DND-41 (cell line): ENCODE data around the gene SNRNP200.

Source experiments
- ATAC-seq: fragments of 200-7000 bp; cut with Tn5 transposase; 3 replicates; pipeline ENCODE4 v1.9.1; 2021; ENCODE audit warnings: low read depth; ENCODE audit not compliant: insufficient read depth
- DNase-seq: peaks from one replicate; pipeline ENCODE4 v3.0.0-alpha.2; 2020
- H2AFZ ChIP-seq: 2 replicates; pipeline ENCODE4 v1.6.0; 2012; ENCODE audit warnings: low read depth, low read length
- H3K27ac ChIP-seq: 2 replicates; pipeline ENCODE4 v1.5.1; 2012; ENCODE audit warnings: low read length, inconsistent platforms
- H3K27me3 ChIP-seq: fragments of 200-600 bp; sonication (generic); 2 replicates; pipeline ENCODE4 v1.6.0; 2012; ENCODE audit warnings: low read length, mild to moderate bottlenecking, inconsistent platforms; ENCODE audit not compliant: insufficient read depth, poor library complexity
- H3K36me3 ChIP-seq: 2 replicates; pipeline ENCODE4 v1.5.1; 2012; ENCODE audit warnings: low read length, inconsistent platforms; ENCODE audit not compliant: insufficient read depth
- H3K4me1 ChIP-seq: 2 replicates; pipeline ENCODE4 v1.5.1; 2012; ENCODE audit warnings: mild to moderate bottlenecking, low read length; ENCODE audit not compliant: insufficient read depth
- H3K4me2 ChIP-seq: 2 replicates; pipeline ENCODE4 v1.6.0; 2012; ENCODE audit warnings: mild to moderate bottlenecking, moderate library complexity, low read length, inconsistent platforms; ENCODE audit not compliant: insufficient read depth
- H3K4me3 ChIP-seq, 2 experiments: fragments of 200-600 bp in 1 of 2; shearing (Covaris generic) in 1 of 2; 2 replicates each; pipeline ENCODE4 v1.5.1; 2012 to 2016; ENCODE audit warnings: inconsistent platforms in 2 of 2, low read length in 2 of 2, mild to moderate bottlenecking in 2 of 2, low read depth in 1 of 2, moderate library complexity in 1 of 2
- H3K79me2 ChIP-seq: 2 replicates; pipeline ENCODE4 v1.6.0; 2012; ENCODE audit warnings: low read length, inconsistent platforms; ENCODE audit not compliant: insufficient read depth
- H3K9ac ChIP-seq: 2 replicates; pipeline ENCODE4 v1.6.0; 2012; ENCODE audit warnings: low read depth, mild to moderate bottlenecking, inconsistent platforms, low read length, moderate library complexity
- H3K9me3 ChIP-seq: 2 replicates; pipeline ENCODE4 v1.5.1; 2012; ENCODE audit warnings: low read length, moderate library complexity, mild to moderate bottlenecking, inconsistent platforms; ENCODE audit not compliant: insufficient read depth, severe bottlenecking
- H4K20me1 ChIP-seq: 2 replicates; pipeline ENCODE4 v1.6.0; 2012; ENCODE audit warnings: low read length; ENCODE audit not compliant: insufficient read depth
- EZH2 ChIP-seq: IDR thresholded peaks from 3 replicates; pipeline ENCODE4 v1.6.1; 2012; ENCODE audit warnings: borderline replicate concordance, low read depth, mild to moderate bottlenecking, moderate library complexity, low read length, inconsistent platforms; ENCODE audit not compliant: severe bottlenecking
- TF ChIP-seq, protein P1 (sequence below): IDR thresholded peaks from 2 replicates; pipeline ENCODE4 v1.5.1; 2012; ENCODE audit warnings: borderline replicate concordance, low read length, moderate library complexity, mild to moderate bottlenecking; ENCODE audit not compliant: poor library complexity, severe bottlenecking; ENCODE audit errors: extremely low read depth

SNRNP200 gene

DNA sequence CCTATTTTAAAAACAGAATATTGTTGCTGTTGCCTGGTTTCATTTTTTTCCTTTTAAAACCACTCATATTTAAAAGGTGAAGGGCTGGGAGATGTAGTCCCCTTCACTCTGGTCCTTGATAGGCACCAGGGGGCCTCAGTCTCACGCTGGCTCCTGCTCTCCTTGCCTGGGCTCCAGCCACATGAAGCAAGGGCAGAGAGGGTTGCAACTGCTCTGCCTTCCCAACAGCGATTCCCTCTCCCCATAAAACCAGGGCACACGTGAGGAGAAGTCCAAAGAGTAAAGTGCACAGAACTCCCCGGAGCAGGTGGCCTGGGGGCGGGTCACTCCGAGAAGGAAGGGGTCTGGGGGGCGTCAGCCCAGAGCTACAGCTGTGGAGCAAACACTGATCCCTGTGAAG lies 52.3 kb downstream of the SNRNP200 start:
- Histone ChIP-seq H3K9ac (no peak overlapping the region), H3K4me1 (no peaks in the 10 kb centered on the region), H3K36me3 (peaks cover 50% of the 10 kb centered on the region), H3K4me3 (no peak overlapping the region), H3K4me2 (no peak overlapping the region), H2AFZ (no peak overlapping the region), H3K27ac (no peak overlapping the region), H4K20me1 (peaks cover 4% of the 10 kb centered on the region), H3K27me3 (no peaks in the 10 kb centered on the region), H3K79me2 (peaks cover 8% of the 10 kb centered on the region; the same call in 1 of the 2 replicates), H3K9me3 (no peaks in the 10 kb centered on the region)
- TF ChIP-seq EZH2, result no peak
- TF ChIP-seq, protein P1, sequence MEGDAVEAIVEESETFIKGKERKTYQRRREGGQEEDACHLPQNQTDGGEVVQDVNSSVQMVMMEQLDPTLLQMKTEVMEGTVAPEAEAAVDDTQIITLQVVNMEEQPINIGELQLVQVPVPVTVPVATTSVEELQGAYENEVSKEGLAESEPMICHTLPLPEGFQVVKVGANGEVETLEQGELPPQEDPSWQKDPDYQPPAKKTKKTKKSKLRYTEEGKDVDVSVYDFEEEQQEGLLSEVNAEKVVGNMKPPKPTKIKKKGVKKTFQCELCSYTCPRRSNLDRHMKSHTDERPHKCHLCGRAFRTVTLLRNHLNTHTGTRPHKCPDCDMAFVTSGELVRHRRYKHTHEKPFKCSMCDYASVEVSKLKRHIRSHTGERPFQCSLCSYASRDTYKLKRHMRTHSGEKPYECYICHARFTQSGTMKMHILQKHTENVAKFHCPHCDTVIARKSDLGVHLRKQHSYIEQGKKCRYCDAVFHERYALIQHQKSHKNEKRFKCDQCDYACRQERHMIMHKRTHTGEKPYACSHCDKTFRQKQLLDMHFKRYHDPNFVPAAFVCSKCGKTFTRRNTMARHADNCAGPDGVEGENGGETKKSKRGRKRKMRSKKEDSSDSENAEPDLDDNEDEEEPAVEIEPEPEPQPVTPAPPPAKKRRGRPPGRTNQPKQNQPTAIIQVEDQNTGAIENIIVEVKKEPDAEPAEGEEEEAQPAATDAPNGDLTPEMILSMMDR, result no peak
- no peak for ATAC-seq
- no peak for DNase-seq

DNA sequence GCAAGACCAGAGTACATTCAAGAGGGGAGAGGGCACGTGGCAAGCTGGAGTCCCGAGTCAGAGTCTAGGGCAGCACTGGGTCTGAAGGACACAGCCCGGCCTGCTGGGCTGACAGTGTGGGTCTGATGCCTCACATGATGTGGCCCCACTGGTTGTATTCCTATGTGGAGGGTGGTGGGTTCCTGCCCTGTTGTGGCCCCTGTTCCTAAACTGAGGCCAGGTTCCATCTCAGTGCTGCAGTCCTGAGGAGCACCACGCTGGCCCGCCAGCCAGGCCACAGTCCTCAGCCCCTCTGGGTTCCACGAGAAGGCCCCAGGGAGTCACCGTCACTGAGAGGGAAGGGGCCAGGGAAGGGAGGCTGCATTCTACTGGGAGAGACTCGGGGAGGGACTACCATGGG lies 52.8 kb downstream of the SNRNP200 start:
- Histone ChIP-seq H2AFZ (no peak overlapping the region), H3K79me2 (peaks cover 5% of the 10 kb centered on the region; the same call in 1 of the 2 replicates), H3K9ac (no peak overlapping the region), H4K20me1 (peaks cover 4% of the 10 kb centered on the region), H3K27me3 (no peaks in the 10 kb centered on the region), H3K4me2 (no peak overlapping the region), H3K36me3 (peaks cover 49% of the 10 kb centered on the region), H3K4me1 (no peaks in the 10 kb centered on the region), H3K27ac (no peak overlapping the region), H3K4me3 (no peak overlapping the region), H3K9me3 (no peaks in the 10 kb centered on the region)
- no peak for TF ChIP-seq EZH2
- TF ChIP-seq, protein P1, result no peak
- ATAC-seq (no peak), DNase-seq (no peak)

DNA sequence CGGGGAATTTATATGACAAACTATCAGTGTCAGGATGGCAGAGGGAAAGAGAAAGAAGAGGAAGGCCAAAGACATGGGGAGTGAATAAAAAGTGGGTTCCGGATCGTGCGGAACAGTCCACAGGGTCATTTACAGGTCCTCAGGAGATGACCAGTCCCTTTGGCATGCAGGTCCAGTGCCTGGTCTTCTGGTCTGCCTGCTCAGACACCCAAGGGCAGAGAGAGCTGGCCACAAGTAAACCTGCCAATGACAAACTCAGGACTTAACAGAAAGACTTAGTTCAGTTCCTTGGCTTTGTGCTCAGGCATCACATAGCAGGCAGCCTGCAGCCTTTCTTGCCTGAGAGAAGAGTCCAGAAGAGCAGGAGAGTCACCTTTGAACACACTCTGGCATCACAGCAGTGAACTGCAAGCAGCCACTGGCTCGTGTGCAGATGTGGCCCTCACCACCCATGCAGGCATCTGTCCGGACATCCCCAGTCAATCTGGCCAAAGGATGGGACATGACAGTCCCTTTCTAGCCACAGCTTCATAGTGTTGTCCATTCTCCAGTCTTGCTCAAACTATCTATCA lies 53.5 kb downstream of the SNRNP200 start:
- DNase-seq, result no peak

More for the DNA sequence above, 53.5 kb downstream of the SNRNP200 start:
- no peaks in the 10 kb centered on the region for H3K27me3 ChIP-seq
- H2AFZ ChIP-seq, result no peak overlapping the region
- peaks cover 2% of the 10 kb centered on the region; the same call in 1 of the 2 replicates for H3K79me2 ChIP-seq
- H3K9me3 ChIP-seq, result no peaks in the 10 kb centered on the region
- TF ChIP-seq, protein P1, result no peak
- TF ChIP-seq EZH2, result no peak
- no peak overlapping the region for H3K4me2 ChIP-seq
- H3K4me3 ChIP-seq, result no peak overlapping the region
- no peak overlapping the region for H3K9ac ChIP-seq
- H3K4me1 ChIP-seq, result no peaks in the 10 kb centered on the region
- ATAC-seq, result no peak
- H3K27ac ChIP-seq, result no peak overlapping the region
- H3K36me3 ChIP-seq, result peaks cover 48% of the 10 kb centered on the region
- peaks cover 2% of the 10 kb centered on the region for H4K20me1 ChIP-seq
